Coronary artery (tissue), 2 donors: ENCODE data around the gene PTPRO.
A peak's percentile ranks its signal among the peaks of the same experiment; 100 is the strongest.
"Not testable (repeated sequence)": the region's sequence is repeated elsewhere in the genome, so short reads cannot be mapped to it uniquely, and the experiment has no call there.

ENCODE experiments used
- DNase-seq: peaks from one replicate; pipeline ENCODE4 v3.0.0-alpha.2; 2017; ENCODE audit warnings: low spot score
- H3K27ac ChIP-seq, 2 donors: fragments of 200-600 bp; sonication (generic); one replicate each; pipeline ENCODE4 v1.5.1; 2016 to 2019
- H3K4me3 ChIP-seq: fragments of 200-600 bp; sonication (generic); 2 replicates; pipeline ENCODE4 v1.5.1; 2016; ENCODE audit warnings: mild to moderate bottlenecking, moderate library complexity
- CTCF ChIP-seq: fragments of 200-600 bp; sonication (generic); IDR thresholded peaks from one replicate; pipeline ENCODE4 v1.5.1; 2019; ENCODE audit warnings: antibody characterized with exemption

The PTPRO gene

GRCh38 chr12:15608941-15609340, 286.6 kb downstream of the PTPRO start:
- no peak for TF ChIP-seq CTCF
- H3K27ac ChIP-seq = no peak overlapping the region
- H3K4me3 ChIP-seq = no peak overlapping the region
- no peak for DNase-seq

GRCh38 chr12:15613981-15614380, 291.7 kb downstream of the PTPRO start:
- Histone ChIP-seq H3K27ac (no peak overlapping the region), H3K4me3 (no peak overlapping the region)
- TF ChIP-seq CTCF = no peak
- no peak for DNase-seq

- not testable (repeated sequence) for H3K27ac ChIP-seq, DNase-seq, H3K4me3 ChIP-seq
These were observed 294.2 kb downstream of the PTPRO start for GRCh38 chr12:15616495-15616894.

GRCh38 chr12:15620741-15621539, 298.6 kb downstream of the PTPRO start:
- H3K4me3 ChIP-seq = no peak overlapping the region
- DNase-seq = no peak
- H3K27ac ChIP-seq = no peak overlapping the region
- TF ChIP-seq CTCF = no peak

- no peak for DNase-seq
- TF ChIP-seq CTCF = no peak
- H3K27ac ChIP-seq = peak overlapping the region; percentile 45 to 92
- H3K4me3 ChIP-seq = no peak overlapping the region
These were observed 302.8 kb downstream of the PTPRO start for GRCh38 chr12:15625075-15625474.

GRCh38 chr12:15627995-15628945, 306.0 kb downstream of the PTPRO start:
- DNase-seq = no peak
- Histone ChIP-seq H3K27ac (peak overlapping the region; percentile 79 to 92), H3K4me3 (peak overlapping the region; percentile 32)
- no peak for TF ChIP-seq CTCF

GRCh38 chr12:15629108-15629507, 306.8 kb downstream of the PTPRO start:
- peak; percentile 94 for DNase-seq
- no peak overlapping the region for H3K4me3 ChIP-seq
- TF ChIP-seq CTCF = no peak
- peak overlapping the region; percentile 79 to 92 for H3K27ac ChIP-seq
